Gastrocnemius medialis (tissue), 4 donors: ENCODE data around the gene KIF3A. TPM values are rescaled to one million over a fixed set of nuclear protein-coding genes. Genes with fewer than 3 reads are reported as not detected.

Source experiments
- ATAC-seq, 2 donors: fragments of 150-250 bp; one replicate each; pipeline ENCODE4 v1.9.1; 2016
- DNase-seq, 2 donors: peaks; one replicate each; pipeline ENCODE4 v3.0.0-alpha.2; 2019
- H3K27ac ChIP-seq, 4 donors: fragments of 200-600 bp; sonication (generic); 1 replicate in 1 of 4; 2 replicates in 3 of 4; pipeline ENCODE4 v1.5.1; 2016 to 2018; ENCODE audit warnings: mild to moderate bottlenecking in 2 of 4, moderate library complexity in 1 of 4
- H3K27me3 ChIP-seq, 3 donors: fragments of 200-600 bp; sonication (generic) in 2 of 3; 1 replicate in 1 of 3; 2 replicates in 2 of 3; pipeline versions ENCODE4 v1.5.1 to v1.6.0; 2016 to 2019; ENCODE audit warnings: mild to moderate bottlenecking in 1 of 3, moderate library complexity in 1 of 3
- H3K36me3 ChIP-seq, 2 donors: fragments of 200-600 bp; sonication (generic) in 1 of 2; one replicate each; pipeline ENCODE4 v1.5.1; 2017 to 2018
- H3K4me1 ChIP-seq, 2 donors: fragments of 200-600 bp; sonication (generic) in 1 of 2; one replicate each; pipeline ENCODE4 v1.5.1; 2016 to 2017; ENCODE audit warnings: mild to moderate bottlenecking in 2 of 2
- H3K4me3 ChIP-seq, 4 donors: fragments of 200-600 bp; sonication (generic) in 3 of 4; 1 replicate in 1 of 4; 2 replicates in 3 of 4; pipeline ENCODE4 v1.5.1; 2016 to 2019; ENCODE audit warnings: mild to moderate bottlenecking in 2 of 4
- H3K9me3 ChIP-seq, 3 donors: fragments of 200-600 bp; sonication (generic) in 2 of 3; 1 replicate in 1 of 3; 2 replicates in 2 of 3; pipeline ENCODE4 v1.5.1; 2016 to 2019
- CTCF ChIP-seq, 5 experiments: fragments of 450-650 bp in 3 of 5; fragments of 200-600 bp in 2 of 5; sonication (generic) in 2 of 5; IDR thresholded peaks in 4 of 5; conservative IDR thresholded peaks in 1 of 5; 1 replicate in 4 of 5; 2 replicates in 1 of 5; pipeline ENCODE4 v1.5.1; 2016 to 2019; ENCODE audit warnings: antibody characterized with exemption in 5 of 5, mild to moderate bottlenecking in 3 of 5, moderate library complexity in 3 of 5
- POLR2A ChIP-seq, 2 donors: fragments of 450-650 bp; IDR thresholded peaks; one replicate each; pipeline ENCODE4 v1.6.1; 2017; ENCODE audit warnings: antibody characterized with exemption in 2 of 2, mild to moderate bottlenecking in 2 of 2, moderate library complexity in 2 of 2
- in situ Hi-C, 4 donors: fragments of 200-750 bp; cut with MboI; loops; one replicate each; pipeline versions ENCODE4 v1.15.0 to v1.8.0; 2017; ENCODE audit warnings: low sequenced_read_pairs in 4 of 4
- intact Hi-C: fragments of 100-400 bp; cut with DNase I; formaldehyde crosslinking; loops from one replicate; pipeline ENCODE4 v1.15.1; 2023; ENCODE audit warnings: low total_unique reads
- total RNA-seq, 4 donors: library from RNA; depleted of rRNA; stranded (reverse); fragments of >200 nt; gene quantifications; one replicate each; pipeline versions ENCODE4 v1.1.0 to v1.2.3, GENCODE V29; 2016

Gene KIF3A
- total RNA-seq, 4 donors from 2014 or later = 2.5 to 4.2 (median 3.4) TPM

DNA sequence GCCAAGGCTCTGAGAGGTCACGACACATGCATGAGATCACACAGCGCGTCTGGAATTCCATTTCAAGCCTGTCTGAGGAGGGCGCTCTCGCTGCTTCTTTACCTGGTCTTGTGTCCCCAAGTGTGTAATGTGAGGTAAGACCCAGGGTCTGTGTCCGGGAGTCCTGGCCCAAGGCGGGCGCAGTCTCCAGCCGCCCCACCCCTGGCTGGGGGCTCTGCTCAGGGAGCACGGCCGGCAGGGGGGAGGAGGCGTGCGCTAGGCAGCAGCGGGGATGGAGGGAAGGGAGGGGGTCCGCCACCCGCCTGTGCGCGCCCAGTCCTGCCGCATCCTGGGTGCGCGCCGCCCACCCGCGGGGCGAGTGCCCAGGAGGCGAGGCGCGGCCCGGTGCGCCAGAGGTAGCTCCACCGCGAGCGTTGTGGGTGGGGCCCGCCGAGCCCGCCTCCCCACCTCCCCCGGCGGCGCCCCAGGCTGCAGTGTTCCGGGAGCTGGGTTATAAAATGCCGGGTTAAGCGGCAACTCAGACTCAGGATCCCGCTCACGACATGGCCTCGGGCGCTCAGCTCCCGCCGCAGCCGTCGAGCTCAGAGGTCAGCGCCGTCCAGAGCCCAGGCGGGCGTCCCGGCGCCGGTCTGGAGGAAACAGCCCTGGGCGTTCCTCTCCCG, 9.7 kb upstream of the KIF3A start, which contains the start of gene CCNI2:
Gene CCNI2 (plus strand): TSS at position 473 of the 662 bp plus-strand sequence. CDS start 70 bp downstream, at position 543.
- H3K36me3 ChIP-seq = no peaks in the 10 kb centered on the region
- DNase-seq (no peak), ATAC-seq (peak in 1 of 2 donors; percentile 18)
- no peak for TF ChIP-seq POLR2A (IDR thresholded peaks at IDR 0.05)
- no peak for TF ChIP-seq CTCF (IDR thresholded peaks at IDR 0.05 in 4 of 5, conservative IDR thresholded peaks at IDR 0.05 in 1 of 5)
- peak within 1 kb of the TSS; percentile 24 to 43 (median 36) for H3K4me3 ChIP-seq
- H3K4me1 ChIP-seq = peaks cover 0 to 2% of the 10 kb centered on the region in 2 donors
- H3K27ac ChIP-seq = no peak within 1 kb of the TSS
- no peaks in the 10 kb centered on the region for H3K9me3 ChIP-seq
- in situ Hi-C loops (loop anchor here in 1 of 4 donors (10.0 kb wide), 1 partner anchor 78 kb away; no protein-coding TSS in a partner anchor), intact Hi-C loops (loop anchor here (2.0 kb wide), 1 partner anchor 74 kb away; no protein-coding TSS in a partner anchor)
- peaks cover 27 to 37% (median 37%) of the 10 kb centered on the region in 3 donors for H3K27me3 ChIP-seq

- H3K27me3 ChIP-seq = peaks cover 28 to 37% (median 37%) of the 10 kb centered on the region in 3 donors
Measured at GRCh38 chr5:132746592-132746953, 9.2 kb upstream of the KIF3A start.

GRCh38 chr5:132744659-132745058, 7.3 kb upstream of the KIF3A start:
- no peak overlapping the region for H3K4me3 ChIP-seq
- TF ChIP-seq CTCF (IDR thresholded peaks at IDR 0.05 in 4 of 5, conservative IDR thresholded peaks at IDR 0.05 in 1 of 5) = no peak
- no peak for TF ChIP-seq POLR2A (IDR thresholded peaks at IDR 0.05)
- H3K27ac ChIP-seq = no peak overlapping the region
- intact Hi-C loops = no loop called here
- in situ Hi-C loops = loop anchor here in 1 of 4 donors (10.0 kb wide), 1 partner anchor 80 kb away; no protein-coding TSS in a partner anchor
- no peaks in the 10 kb centered on the region for H3K9me3 ChIP-seq
- H3K36me3 ChIP-seq = no peaks in the 10 kb centered on the region
- DNase-seq (no peak), ATAC-seq (no peak)
- peaks cover 28 to 37% (median 37%) of the 10 kb centered on the region in 3 donors for H3K27me3 ChIP-seq
- no peaks in the 10 kb centered on the region for H3K4me1 ChIP-seq

More at GRCh38 chr5:132746592-132746953, 9.2 kb upstream of the KIF3A start:
- Histone ChIP-seq H3K27ac (no peak overlapping the region), H3K36me3 (no peaks in the 10 kb centered on the region), H3K9me3 (no peaks in the 10 kb centered on the region), H3K4me1 (peaks cover 0 to 2% of the 10 kb centered on the region in 2 donors), H3K4me3 (peak overlapping the region in 1 of 4 donors; percentile 42)
- in situ Hi-C loops (loop anchor here in 1 of 4 donors (10.0 kb wide), 1 partner anchor 78 kb away; no protein-coding TSS in a partner anchor), intact Hi-C loops (loop anchor here (2.0 kb wide), 1 partner anchor 74 kb away; no protein-coding TSS in a partner anchor)
- DNase-seq (no peak), ATAC-seq (no peak)
- TF ChIP-seq CTCF (IDR thresholded peaks at IDR 0.05 in 4 of 5, conservative IDR thresholded peaks at IDR 0.05 in 1 of 5) = no peak
- TF ChIP-seq POLR2A (IDR thresholded peaks at IDR 0.05) = no peak

DNA sequence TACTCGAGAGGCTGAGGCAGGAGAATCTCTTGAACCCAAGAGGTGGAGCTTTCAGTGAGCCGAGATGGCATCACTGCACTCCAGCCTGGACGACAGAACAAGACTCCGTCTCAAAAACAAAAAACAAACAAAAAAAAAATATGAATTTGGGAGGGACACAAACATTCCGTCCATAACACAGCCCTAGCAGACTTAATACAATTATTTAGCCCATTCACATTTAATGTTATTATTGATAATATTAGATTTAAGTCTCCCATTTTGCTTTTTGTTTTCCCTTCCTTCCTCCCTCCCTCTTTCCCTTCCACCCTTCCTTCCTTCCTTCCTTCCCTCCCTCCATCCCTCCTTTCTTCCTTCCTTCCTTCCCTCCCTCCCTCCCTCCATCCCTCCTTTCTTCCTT, 5.3 kb upstream of the KIF3A start:
- intact Hi-C loops (no loop called here), in situ Hi-C loops (loop anchor here in 1 of 4 donors (10.0 kb wide), 1 partner anchor 82 kb away; no protein-coding TSS in a partner anchor)
- Histone ChIP-seq H3K27ac (no peak overlapping the region), H3K27me3 (peaks cover 28 to 33% (median 31%) of the 10 kb centered on the region in 3 donors), H3K36me3 (no peaks in the 10 kb centered on the region), H3K4me3 (no peak overlapping the region), H3K4me1 (no peaks in the 10 kb centered on the region), H3K9me3 (no peaks in the 10 kb centered on the region)
- ATAC-seq (no peak), DNase-seq (no peak)
- no peak for TF ChIP-seq POLR2A (IDR thresholded peaks at IDR 0.05)
- TF ChIP-seq CTCF (IDR thresholded peaks at IDR 0.05 in 4 of 5, conservative IDR thresholded peaks at IDR 0.05 in 1 of 5) = no peak
